ENCODE measurements around the gene GPR148. TPM values are rescaled to one million over a fixed set of nuclear protein-coding genes. Genes with fewer than 3 reads are reported as not detected.

GPR148 gene
- total and polyA plus RNA-seq, 2 of the 4 experiments (the other 2 are of a cell fraction), result not detected

GRCh38 chr2:130762031-130762909 lies 33.4 kb downstream of the GPR148 start:
- ATAC-seq (ENCODE audit: low read depth) (no peak), DNase-seq (no peak)
- H3K27ac ChIP-seq (ENCODE audit: insufficient read depth, low read length), result no peak overlapping the region
- H2AK5ac ChIP-seq (ENCODE audit: low read depth, low read length), result no peak overlapping the region
- 63% methylated on average over 19 of the region's 37 CpGs; no CpG with 5 or more reads in 1 of the 2 experiments for WGBS, 2 experiments (ENCODE audit: extremely low coverage in 2 of 2, insufficient read length in 1 of 2)
- POLR2A ChIA-PET (ENCODE audit: unreplicated experiment), result no interaction called here
- H4K91ac ChIP-seq (ENCODE audit: insufficient read depth, low read depth, low read length), result no peak overlapping the region
- no peak overlapping the region for H2BK20ac ChIP-seq (ENCODE audit: low read depth, low read length)
- TF ChIP-seq SMC3 (IDR thresholded peaks at IDR 0.05; ENCODE audit: low read depth, low read length), result no peak
- no peak for TF ChIP-seq FOS (IDR thresholded peaks at IDR 0.05; ENCODE audit: low read depth, low read length)
- no peak for TF ChIP-seq CHD1 (IDR thresholded peaks at IDR 0.05; ENCODE audit: low read depth, low read length)
- TF ChIP-seq CTCF (conservative IDR thresholded peaks at IDR 0.05; ENCODE audit: low read depth, low read length), result no peak
- TF ChIP-seq MAZ (IDR thresholded peaks at IDR 0.05; ENCODE audit: borderline replicate concordance, low read depth, low read length), result no peak
- no peak for TF ChIP-seq USF2 (IDR thresholded peaks at IDR 0.05; ENCODE audit: low read depth, low read length)
- no peak for TF ChIP-seq BHLHE40 (IDR thresholded peaks at IDR 0.05; ENCODE audit: low read depth, low read length)
- no peak for TF ChIP-seq CEBPB (IDR thresholded peaks at IDR 0.05; ENCODE audit: low read depth, low read length)
- no peak for TF ChIP-seq MAFK (IDR thresholded peaks at IDR 0.05; ENCODE audit: low read depth, low read length)
- no peak for TF ChIP-seq POLR2A (IDR thresholded peaks at IDR 0.05; ENCODE audit: low read depth, low read length)
- no peak for TF ChIP-seq RCOR1 (IDR thresholded peaks at IDR 0.05; ENCODE audit: insufficient replicate concordance, low read length)
- no peak for TF ChIP-seq ELK1 (IDR thresholded peaks at IDR 0.05; ENCODE audit: borderline replicate concordance, low read depth, low read length)
- H3K56ac ChIP-seq (ENCODE audit: extremely low read depth, insufficient read depth, low read length), result no peak overlapping the region
- no peak overlapping the region for H3K4me2 ChIP-seq (ENCODE audit: low read depth, low read length)
- H3K4me3 ChIP-seq (ENCODE audit: insufficient read depth, low read depth, low read length), result no peak overlapping the region
- CTCF ChIA-PET, result no interaction called here
- H4K5ac ChIP-seq (ENCODE audit: low read depth, low read length), result no peak overlapping the region
- H3K27me3 ChIP-seq (ENCODE audit: control insufficient read depth, insufficient read depth, low read length), result no peaks in the 10 kb centered on the region
- no peak overlapping the region for H3K9ac ChIP-seq (ENCODE audit: low read depth, low read length)
- in situ Hi-C loops (cut with MboI; ENCODE audit: low sequenced_read_pairs) (no loop called here), dilution Hi-C loops (cut with HindIII; ENCODE audit: low sequenced_read_pairs, unreplicated experiment) (no loop called here), intact Hi-C loops (cut with micrococcal nuclease) (no loop called here)
- H3K23ac ChIP-seq (ENCODE audit: low read depth, low read length), result no peak overlapping the region
- H4K20me1 ChIP-seq (ENCODE audit: insufficient read depth, low read length), result no peaks in the 10 kb centered on the region
- no peaks in the 10 kb centered on the region for H3K36me3 ChIP-seq (ENCODE audit: control insufficient read depth, insufficient read depth, low read length)
- H3K14ac ChIP-seq (replicated peaks; ENCODE audit: low read depth, low read length), result no peak overlapping the region
- H3K9me1 ChIP-seq (ENCODE audit: insufficient read depth, low read length), result no peaks in the 10 kb centered on the region
- no TSS peak for BruUV-seq (replicated peaks)
- no peak overlapping the region for H2BK120ac ChIP-seq (ENCODE audit: low read depth, low read length)
- H2BK5ac ChIP-seq (ENCODE audit: low read depth, low read length, poor library complexity, severe bottlenecking), result no peak overlapping the region
- H2AFZ ChIP-seq (replicated peaks; ENCODE audit: low read length, poor library complexity), result no peak overlapping the region
- H3K79me1 ChIP-seq (ENCODE audit: low read depth in 1 of 2, low read length in 2 of 2), result no peaks in the 10 kb centered on the region
- H2BK15ac ChIP-seq (ENCODE audit: low read depth, low read length), result no peak overlapping the region
- H3K4me1 ChIP-seq (ENCODE audit: control insufficient read depth, insufficient read depth, low read length), result no peaks in the 10 kb centered on the region
- H3K4ac ChIP-seq (ENCODE audit: low read depth, low read length), result no peak overlapping the region
- no peak overlapping the region for H2AK9ac ChIP-seq (replicated peaks; ENCODE audit: low read depth, low read length, poor library complexity)
- no peaks in the 10 kb centered on the region; the same call in 1 of the 2 replicates for H3K9me3 ChIP-seq (ENCODE audit: control insufficient read depth, insufficient read depth, low read length)
- no peak overlapping the region for H3K18ac ChIP-seq (ENCODE audit: low read depth, low read length)
- H4K8ac ChIP-seq (ENCODE audit: low read depth in 2 of 2, low read length in 2 of 2), result no peak overlapping the region

All from IMR-90 (cell line).